DOHH2 (cell line): ENCODE data around the gene ATL3.

Source experiments
- H3F3A ChIP-seq: fragments of 200-600 bp; sonication (generic), shearing (Covaris generic); 2 replicates; pipeline ENCODE4 v1.6.0; 2016; ENCODE audit warnings: antibody characterized with exemption, mild to moderate bottlenecking; ENCODE audit not compliant: control insufficient read depth, insufficient read depth
- H3K27ac ChIP-seq: fragments of 200-600 bp; sonication (generic); 2 replicates; pipeline ENCODE4 v1.5.1; 2014; ENCODE audit warnings: low read depth, mild to moderate bottlenecking, low read length, moderate library complexity
- H3K27me3 ChIP-seq: fragments of 200-600 bp; sonication (generic); 2 replicates; pipeline ENCODE4 v1.6.1; 2014; ENCODE audit warnings: mild to moderate bottlenecking, low read length, mixed read lengths; ENCODE audit not compliant: control insufficient read depth
- H3K36me3 ChIP-seq: fragments of 200-600 bp; sonication (generic); 2 replicates; pipeline ENCODE4 v1.6.1; 2014; ENCODE audit warnings: mild to moderate bottlenecking, low read length, moderate library complexity, mixed read lengths; ENCODE audit not compliant: control insufficient read depth
- H3K4me1 ChIP-seq: fragments of 200-600 bp; sonication (generic); 2 replicates; pipeline ENCODE4 v1.6.1; 2014; ENCODE audit warnings: mild to moderate bottlenecking, low read length, mixed read lengths; ENCODE audit not compliant: control insufficient read depth
- H3K4me2 ChIP-seq: fragments of 200-600 bp; sonication (generic); 2 replicates; pipeline ENCODE4 v1.6.0; 2014; ENCODE audit warnings: mild to moderate bottlenecking, low read length, moderate library complexity
- H3K4me3 ChIP-seq: fragments of 200-600 bp; sonication (generic); 2 replicates; pipeline ENCODE4 v1.5.1; 2014; ENCODE audit warnings: mild to moderate bottlenecking, low read length, mixed read lengths
- H3K79me2 ChIP-seq: fragments of 200-600 bp; sonication (generic); 2 replicates; pipeline ENCODE4 v1.6.1; 2014; ENCODE audit warnings: mild to moderate bottlenecking, low read length, mixed read lengths; ENCODE audit not compliant: control insufficient read depth
- H3K9me2 ChIP-seq: fragments of 200-600 bp; sonication (generic); replicated peaks from 2 replicates; pipeline ENCODE4 v1.6.1; 2014; ENCODE audit warnings: mild to moderate bottlenecking, low read length, mixed read lengths; ENCODE audit not compliant: control insufficient read depth
- H3K9me3 ChIP-seq: fragments of 200-600 bp; sonication (generic); 2 replicates; pipeline ENCODE4 v1.6.1; 2014; ENCODE audit warnings: antibody characterized with exemption, low read length, mixed read lengths; ENCODE audit not compliant: control insufficient read depth, insufficient read depth
- H4K20me1 ChIP-seq: fragments of 200-600 bp; sonication (generic); 2 replicates; pipeline ENCODE4 v1.6.0; 2014; ENCODE audit warnings: low read depth, mild to moderate bottlenecking, antibody characterized with exemption, low read length, moderate library complexity; ENCODE audit not compliant: control insufficient read depth, insufficient read depth
- CTCF ChIP-seq: fragments of 200-600 bp; sonication (generic); IDR thresholded peaks from one replicate; pipeline ENCODE4 v1.5.1; 2014; ENCODE audit warnings: antibody characterized with exemption, mild to moderate bottlenecking, low read depth, low read length; ENCODE audit not compliant: poor library complexity, severe bottlenecking
- EZH2phosphoT487 ChIP-seq: fragments of 200-600 bp; sonication (generic); IDR thresholded peaks from 2 replicates; pipeline ENCODE4 v1.6.1; 2017; ENCODE audit warnings: borderline replicate concordance, mild to moderate bottlenecking, antibody characterized with exemption, low read length, moderate library complexity, mixed read lengths

The ATL3 gene

DNA sequence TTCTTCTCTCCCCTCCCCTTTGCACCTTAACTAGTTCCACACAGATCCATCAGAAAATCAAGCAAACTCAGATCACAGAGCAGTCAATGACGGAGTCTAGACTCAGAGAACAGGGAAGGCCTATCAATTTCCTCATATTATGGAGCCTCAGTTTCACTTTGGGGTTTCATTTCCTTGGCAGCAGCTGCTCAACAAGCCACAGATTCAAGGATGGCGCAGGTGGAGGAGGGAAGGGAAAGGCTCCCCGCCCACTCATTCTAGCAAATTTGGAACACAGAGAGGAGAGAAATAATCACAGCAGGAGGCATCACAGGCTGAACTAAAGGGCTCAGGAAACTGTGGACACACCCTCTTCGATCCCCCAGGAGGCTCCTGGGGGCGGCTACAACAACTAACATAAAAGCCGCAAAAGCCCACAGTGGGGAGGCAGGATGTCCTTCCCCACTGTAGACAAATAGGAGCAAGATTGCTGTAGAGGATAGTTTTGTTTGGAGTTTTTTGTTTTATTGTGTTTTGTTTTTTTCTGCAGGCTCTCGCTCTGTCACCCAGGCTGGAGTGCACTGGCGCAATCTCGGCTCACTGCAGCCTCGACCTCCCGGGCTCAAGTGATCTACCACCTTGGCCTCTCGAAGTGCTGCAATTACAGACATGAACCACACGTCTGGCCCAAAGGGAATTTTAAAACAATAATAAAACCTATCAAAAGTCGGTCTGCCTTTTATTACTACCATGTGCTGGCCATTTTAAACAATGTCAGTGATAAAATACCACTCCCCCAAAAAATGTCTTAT lies 60.4 kb downstream of the ATL3 start:
- Histone ChIP-seq H4K20me1 (no peaks in the 10 kb centered on the region), H3F3A (no peaks in the 10 kb centered on the region), H3K27me3 (peaks cover 30% of the 10 kb centered on the region), H3K4me3 (no peak overlapping the region), H3K79me2 (no peaks in the 10 kb centered on the region), H3K9me3 (no peaks in the 10 kb centered on the region), H3K36me3 (no peaks in the 10 kb centered on the region), H3K9me2 (no peaks in the 10 kb centered on the region), H3K27ac (no peak overlapping the region), H3K4me2 (no peak overlapping the region), H3K4me1 (peaks cover 9% of the 10 kb centered on the region)
- TF ChIP-seq CTCF, result no peak
- TF ChIP-seq EZH2phosphoT487, result no peak

GRCh38 chr11:63609971-63610580 lies 61.1 kb downstream of the ATL3 start:
- H3K27ac ChIP-seq, result no peak overlapping the region
- H3K79me2 ChIP-seq, result no peaks in the 10 kb centered on the region
- H3K9me2 ChIP-seq, result no peaks in the 10 kb centered on the region
- TF ChIP-seq CTCF (no peak), EZH2phosphoT487 (no peak)
- H3F3A ChIP-seq, result no peaks in the 10 kb centered on the region
- H4K20me1 ChIP-seq, result no peaks in the 10 kb centered on the region
- peaks cover 30% of the 10 kb centered on the region for H3K27me3 ChIP-seq
- peaks cover 9% of the 10 kb centered on the region for H3K4me1 ChIP-seq
- H3K9me3 ChIP-seq, result no peaks in the 10 kb centered on the region
- no peak overlapping the region for H3K4me2 ChIP-seq
- no peak overlapping the region for H3K4me3 ChIP-seq
- no peaks in the 10 kb centered on the region for H3K36me3 ChIP-seq

- Histone ChIP-seq H4K20me1 (no peaks in the 10 kb centered on the region), H3F3A (no peaks in the 10 kb centered on the region), H3K27me3 (peaks cover 29% of the 10 kb centered on the region), H3K27ac (no peak overlapping the region), H3K9me3 (no peaks in the 10 kb centered on the region), H3K9me2 (no peaks in the 10 kb centered on the region), H3K79me2 (no peaks in the 10 kb centered on the region), H3K4me2 (no peak overlapping the region), H3K36me3 (no peaks in the 10 kb centered on the region), H3K4me1 (peaks cover 9% of the 10 kb centered on the region), H3K4me3 (no peak overlapping the region)
- TF ChIP-seq EZH2phosphoT487, result no peak
- TF ChIP-seq CTCF, result no peak
Measured at GRCh38 chr11:63609536-63609935, 61.6 kb downstream of the ATL3 start.
